ENCODE results near the gene TCF7. TPM values are rescaled to one million over a fixed set of nuclear protein-coding genes. Genes with fewer than 3 reads are reported as not detected.

The TCF7 gene
- polyA plus RNA-seq (2013, experiment 1 of 2): 24.2 TPM
- polyA plus RNA-seq (2013, experiment 2 of 2): 22.1 TPM

DNA sequence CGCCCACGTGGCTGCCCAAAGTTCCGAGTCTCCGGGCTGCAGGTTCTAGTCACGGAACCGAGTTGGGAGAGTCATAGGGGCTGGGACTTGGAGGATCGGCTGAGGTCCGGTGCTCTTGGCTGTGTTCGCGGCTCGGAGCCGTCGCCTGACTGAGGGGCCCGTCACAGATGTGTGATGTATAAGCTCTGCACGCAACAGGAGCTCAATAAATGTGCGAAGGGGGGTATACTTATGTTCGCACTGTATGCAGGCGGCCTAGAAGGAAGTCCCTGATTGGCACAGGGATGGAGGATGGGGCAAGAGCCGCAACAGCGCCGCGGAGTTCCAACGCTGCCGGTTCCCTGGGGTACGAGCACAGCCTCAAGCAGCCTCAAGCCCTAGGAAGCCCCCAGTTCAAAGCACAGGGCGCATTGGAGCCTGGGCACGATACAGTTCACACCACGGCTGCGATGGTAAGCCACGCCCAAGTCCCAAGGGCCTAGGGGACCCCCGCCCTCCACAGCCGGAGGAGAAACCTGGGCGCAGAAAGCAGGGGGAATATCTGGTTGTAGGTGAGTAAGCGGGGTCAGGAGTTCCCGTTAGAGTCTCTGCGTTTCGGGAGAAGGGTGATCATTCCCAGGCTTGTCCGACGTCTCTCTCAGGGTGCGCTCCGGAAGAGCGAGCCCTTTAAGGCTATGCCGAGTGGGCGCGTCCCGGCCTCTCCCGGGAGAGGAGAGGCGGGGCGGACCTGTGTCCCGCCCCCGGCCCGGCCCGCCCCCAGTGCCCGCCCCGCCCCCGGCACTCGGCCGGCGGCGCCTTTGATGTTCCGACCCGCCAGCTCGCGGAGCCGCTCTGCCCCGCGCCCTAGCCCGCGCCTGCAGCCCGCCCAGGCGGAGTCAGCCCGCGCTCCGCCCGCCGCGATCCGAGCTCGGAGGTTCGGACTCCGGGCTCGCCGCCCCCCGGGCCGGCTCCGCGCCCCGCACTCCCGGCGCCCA is at the start of gene TCF7:
TCF7 (plus strand) TSS at position 780 of the 974 bp plus-strand sequence. CDS start 226 bp downstream, outside the sequence.
- peaks cover 12% of the 10 kb centered on the region for H3K79me2 ChIP-seq (ENCODE audit: control insufficient read depth, insufficient read depth, low read length)
- H2BK5ac ChIP-seq (ENCODE audit: low read length): peak within 1 kb of the TSS; percentile 35
- peak within 1 kb of the TSS; percentile 90 for H3K56ac ChIP-seq (ENCODE audit: low read length)
- H3K4me3 ChIP-seq (ENCODE audit: low read length): peak within 1 kb of the TSS; percentile 64
- peaks cover 14% of the 10 kb centered on the region for H3K79me1 ChIP-seq (ENCODE audit: low read length)
- no peaks in the 10 kb centered on the region for H3K36me3 ChIP-seq (ENCODE audit: control insufficient read depth, insufficient read depth, low read length)
- no peak within 1 kb of the TSS for H2AK5ac ChIP-seq (ENCODE audit: low read length)
- peak within 1 kb of the TSS; percentile 93 for H3K18ac ChIP-seq (ENCODE audit: low read length)
- peak within 1 kb of the TSS; percentile 92 for H3K4me2 ChIP-seq (ENCODE audit: low read length)
- H3K27ac ChIP-seq (ENCODE audit: low read depth, low read length): peak within 1 kb of the TSS; percentile 61
- no peak within 1 kb of the TSS for H2BK15ac ChIP-seq (replicated peaks; ENCODE audit: low read depth)
- no peak within 1 kb of the TSS for H4K5ac ChIP-seq (ENCODE audit: low read length)
- H3K27me3 ChIP-seq (ENCODE audit: insufficient read depth, low read length, poor library complexity): no peaks in the 10 kb centered on the region
- peak within 1 kb of the TSS; percentile 86 for H3K9ac ChIP-seq (ENCODE audit: low read length)
- H3K4ac ChIP-seq (ENCODE audit: low read depth, low read length): peak within 1 kb of the TSS; percentile 64
- H3K23ac ChIP-seq (ENCODE audit: low read length): peak within 1 kb of the TSS; percentile 85
- no peak within 1 kb of the TSS for H2BK120ac ChIP-seq (ENCODE audit: low read depth, low read length)
- peak; percentile 94 for DNase-seq
- peaks cover 22% of the 10 kb centered on the region for H3K4me1 ChIP-seq (ENCODE audit: control insufficient read depth, low read depth, low read length)
- no peak within 1 kb of the TSS for H4K8ac ChIP-seq (ENCODE audit: low read depth, low read length)
- WGBS (ENCODE audit: extremely low coverage, insufficient coverage, low lambda C conversion rate): no CpG with 5 or more reads among the region's 90 CpGs

DNA sequence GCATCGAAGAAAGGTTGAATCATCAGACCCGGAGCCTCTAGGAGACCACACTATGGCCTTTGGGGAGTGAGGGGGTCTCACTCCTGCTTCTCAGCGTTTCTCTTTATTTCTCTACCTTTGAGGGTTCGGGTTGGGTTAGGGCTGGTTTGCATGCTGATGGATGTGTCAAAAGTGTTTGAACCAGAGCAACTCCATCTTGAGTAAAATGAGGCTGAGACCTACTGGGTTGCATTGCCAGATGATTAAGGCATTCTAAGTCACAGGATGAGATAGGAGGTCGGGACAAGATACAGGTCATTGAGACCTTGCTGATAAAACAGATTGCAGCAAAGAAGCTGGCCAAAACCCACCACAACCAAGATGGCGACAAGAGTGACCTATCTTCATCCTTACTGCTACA is 44.9 kb upstream of the TCF7 start:
- H3K79me1 ChIP-seq (ENCODE audit: low read length): no peaks in the 10 kb centered on the region

DNA sequence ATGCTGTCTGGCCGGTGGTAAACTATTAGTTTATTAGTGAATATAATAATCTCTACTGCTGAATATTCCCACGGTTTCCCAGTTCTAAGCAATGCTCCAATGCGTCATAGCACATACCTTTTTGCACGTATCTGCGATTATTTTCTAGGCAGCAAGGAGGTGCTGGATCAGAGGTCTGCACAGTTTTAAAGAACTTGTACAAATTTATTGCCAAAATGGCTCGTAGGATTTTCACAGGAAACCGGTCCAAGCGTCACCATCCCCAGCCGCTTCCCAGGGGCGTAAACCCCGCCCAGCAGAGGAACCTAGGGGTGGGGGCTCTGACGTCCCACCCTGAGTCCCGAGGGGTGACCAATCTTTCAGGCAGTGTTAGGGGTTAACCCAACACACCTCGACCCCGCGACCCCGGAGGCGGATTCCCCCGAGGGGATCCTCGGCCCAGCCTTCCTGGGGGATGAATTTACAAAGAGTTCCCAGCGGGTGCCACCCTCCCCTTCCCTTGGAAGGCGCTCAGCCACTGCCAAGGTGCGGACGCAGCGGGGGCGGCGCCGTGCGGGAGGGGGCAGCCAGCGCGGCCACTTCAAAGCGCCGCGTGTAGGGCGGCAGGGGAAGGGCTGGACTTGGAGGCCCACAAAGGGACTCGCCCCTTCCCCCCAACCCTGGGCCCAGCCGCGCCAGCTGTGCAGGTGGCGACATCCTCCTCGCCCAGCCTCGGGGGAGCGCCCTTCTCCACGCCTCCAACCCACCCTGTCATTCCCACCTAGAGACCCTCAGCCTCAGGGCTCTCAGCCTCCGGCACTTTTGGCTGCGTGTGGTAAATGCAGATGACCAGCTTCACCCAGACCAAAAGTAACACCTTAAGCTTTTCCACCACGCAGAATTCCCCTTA is 43.5 kb upstream of the TCF7 start:
- no peak overlapping the region for H4K8ac ChIP-seq (ENCODE audit: low read depth, low read length)
- no CpG with 5 or more reads among the region's 46 CpGs for WGBS (ENCODE audit: extremely low coverage, insufficient coverage, low lambda C conversion rate)
- no peak overlapping the region for H2AK5ac ChIP-seq (ENCODE audit: low read length)
- H3K18ac ChIP-seq (ENCODE audit: low read length): no peak overlapping the region
- H3K9ac ChIP-seq (ENCODE audit: low read length): peak overlapping the region; percentile 54
- peak overlapping the region; percentile 80 for H3K56ac ChIP-seq (ENCODE audit: low read length)
- no peak overlapping the region for H3K4ac ChIP-seq (ENCODE audit: low read depth, low read length)
- peak; percentile 85 for DNase-seq
- no peak overlapping the region for H4K5ac ChIP-seq (ENCODE audit: low read length)
- no peak overlapping the region for H2BK5ac ChIP-seq (ENCODE audit: low read length)
- no peaks in the 10 kb centered on the region for H3K36me3 ChIP-seq (ENCODE audit: control insufficient read depth, insufficient read depth, low read length)
- no peak overlapping the region for H2BK120ac ChIP-seq (ENCODE audit: low read depth, low read length)
- H3K79me2 ChIP-seq (ENCODE audit: control insufficient read depth, insufficient read depth, low read length): no peaks in the 10 kb centered on the region
- no peak overlapping the region for H3K27ac ChIP-seq (ENCODE audit: low read depth, low read length)
- no peak overlapping the region for H2BK15ac ChIP-seq (replicated peaks; ENCODE audit: low read depth)
- H3K4me3 ChIP-seq (ENCODE audit: low read length): peak overlapping the region; percentile 4
- H3K23ac ChIP-seq (ENCODE audit: low read length): no peak overlapping the region
- no peaks in the 10 kb centered on the region for H3K27me3 ChIP-seq (ENCODE audit: insufficient read depth, low read length, poor library complexity)
- no peaks in the 10 kb centered on the region for H3K79me1 ChIP-seq (ENCODE audit: low read length)
- H3K4me2 ChIP-seq (ENCODE audit: low read length): peak overlapping the region; percentile 43
- peaks cover 10% of the 10 kb centered on the region for H3K4me1 ChIP-seq (ENCODE audit: control insufficient read depth, low read depth, low read length)

More for the DNA sequence above, 44.9 kb upstream of the TCF7 start:
- Histone ChIP-seq H3K18ac (ENCODE audit: low read length) (no peak overlapping the region), H3K4me1 (ENCODE audit: control insufficient read depth, low read depth, low read length) (peaks cover 10% of the 10 kb centered on the region), H3K79me2 (ENCODE audit: control insufficient read depth, insufficient read depth, low read length) (no peaks in the 10 kb centered on the region), H3K36me3 (ENCODE audit: control insufficient read depth, insufficient read depth, low read length) (no peaks in the 10 kb centered on the region), H3K4ac (ENCODE audit: low read depth, low read length) (no peak overlapping the region), H4K8ac (ENCODE audit: low read depth, low read length) (no peak overlapping the region), H2BK120ac (ENCODE audit: low read depth, low read length) (no peak overlapping the region), H4K5ac (ENCODE audit: low read length) (no peak overlapping the region), H3K27me3 (ENCODE audit: insufficient read depth, low read length, poor library complexity) (no peaks in the 10 kb centered on the region), H2BK15ac (replicated peaks; ENCODE audit: low read depth) (no peak overlapping the region), H3K27ac (ENCODE audit: low read depth, low read length) (no peak overlapping the region), H3K4me2 (ENCODE audit: low read length) (no peak overlapping the region), H2AK5ac (ENCODE audit: low read length) (no peak overlapping the region), H3K56ac (ENCODE audit: low read length) (no peak overlapping the region), H3K9ac (ENCODE audit: low read length) (no peak overlapping the region), H3K23ac (ENCODE audit: low read length) (no peak overlapping the region), H3K4me3 (ENCODE audit: low read length) (no peak overlapping the region), H2BK5ac (ENCODE audit: low read length) (no peak overlapping the region)
- DNase-seq: peak; percentile 39
- no CpG with 5 or more reads among the region's 6 CpGs for WGBS (ENCODE audit: extremely low coverage, insufficient coverage, low lambda C conversion rate)

DNA sequence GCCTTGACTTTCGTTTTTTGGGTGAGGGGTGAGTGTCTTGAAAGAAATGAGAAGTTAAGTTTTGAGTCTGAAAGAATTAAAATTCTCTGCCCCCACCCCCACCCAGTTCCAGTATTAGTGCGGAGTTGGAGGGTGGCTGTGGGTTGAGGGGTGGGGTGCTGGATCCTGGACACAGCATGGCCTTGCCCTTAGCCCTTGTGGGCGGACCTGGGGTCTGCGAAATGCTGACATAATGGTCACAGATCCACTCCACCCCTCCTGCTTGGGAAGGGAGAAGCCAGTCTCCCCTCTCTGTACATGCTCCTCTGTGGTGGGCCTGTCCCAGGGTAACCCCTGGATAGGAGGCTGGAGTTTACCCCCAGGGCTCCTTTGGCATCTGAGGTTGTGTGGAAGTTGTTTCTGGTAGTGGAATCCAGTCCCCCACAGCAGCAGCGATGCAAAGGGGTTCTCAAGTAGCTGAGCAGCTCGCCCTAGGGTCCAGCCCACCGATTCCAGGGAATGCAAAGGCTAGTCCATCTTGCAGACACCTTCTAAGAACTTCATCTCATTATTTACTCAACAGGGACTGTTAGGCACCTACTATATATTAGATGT is 42.8 kb upstream of the TCF7 start:
- no peaks in the 10 kb centered on the region for H3K79me1 ChIP-seq (ENCODE audit: low read length)
- H3K27ac ChIP-seq (ENCODE audit: low read depth, low read length): no peak overlapping the region
- H3K36me3 ChIP-seq (ENCODE audit: control insufficient read depth, insufficient read depth, low read length): no peaks in the 10 kb centered on the region
- WGBS (ENCODE audit: extremely low coverage, insufficient coverage, low lambda C conversion rate): no CpG with 5 or more reads among the region's 7 CpGs
- H3K9ac ChIP-seq (ENCODE audit: low read length): peak overlapping the region; percentile 8
- no peak overlapping the region for H3K4ac ChIP-seq (ENCODE audit: low read depth, low read length)
- no peak overlapping the region for H3K4me3 ChIP-seq (ENCODE audit: low read length)
- no peak overlapping the region for H3K23ac ChIP-seq (ENCODE audit: low read length)
- no peak overlapping the region for H3K18ac ChIP-seq (ENCODE audit: low read length)
- no peak overlapping the region for H4K8ac ChIP-seq (ENCODE audit: low read depth, low read length)
- peaks cover 10% of the 10 kb centered on the region for H3K4me1 ChIP-seq (ENCODE audit: control insufficient read depth, low read depth, low read length)
- H4K5ac ChIP-seq (ENCODE audit: low read length): no peak overlapping the region
- H3K79me2 ChIP-seq (ENCODE audit: control insufficient read depth, insufficient read depth, low read length): no peaks in the 10 kb centered on the region
- peak; percentile 26 for DNase-seq
- no peak overlapping the region for H2BK15ac ChIP-seq (replicated peaks; ENCODE audit: low read depth)
- peak overlapping the region; percentile 43 for H3K4me2 ChIP-seq (ENCODE audit: low read length)
- no peak overlapping the region for H2AK5ac ChIP-seq (ENCODE audit: low read length)
- H2BK120ac ChIP-seq (ENCODE audit: low read depth, low read length): no peak overlapping the region
- peak overlapping the region; percentile 15 for H2BK5ac ChIP-seq (ENCODE audit: low read length)
- H3K27me3 ChIP-seq (ENCODE audit: insufficient read depth, low read length, poor library complexity): no peaks in the 10 kb centered on the region
- peak overlapping the region; percentile 80 for H3K56ac ChIP-seq (ENCODE audit: low read length)

DNA sequence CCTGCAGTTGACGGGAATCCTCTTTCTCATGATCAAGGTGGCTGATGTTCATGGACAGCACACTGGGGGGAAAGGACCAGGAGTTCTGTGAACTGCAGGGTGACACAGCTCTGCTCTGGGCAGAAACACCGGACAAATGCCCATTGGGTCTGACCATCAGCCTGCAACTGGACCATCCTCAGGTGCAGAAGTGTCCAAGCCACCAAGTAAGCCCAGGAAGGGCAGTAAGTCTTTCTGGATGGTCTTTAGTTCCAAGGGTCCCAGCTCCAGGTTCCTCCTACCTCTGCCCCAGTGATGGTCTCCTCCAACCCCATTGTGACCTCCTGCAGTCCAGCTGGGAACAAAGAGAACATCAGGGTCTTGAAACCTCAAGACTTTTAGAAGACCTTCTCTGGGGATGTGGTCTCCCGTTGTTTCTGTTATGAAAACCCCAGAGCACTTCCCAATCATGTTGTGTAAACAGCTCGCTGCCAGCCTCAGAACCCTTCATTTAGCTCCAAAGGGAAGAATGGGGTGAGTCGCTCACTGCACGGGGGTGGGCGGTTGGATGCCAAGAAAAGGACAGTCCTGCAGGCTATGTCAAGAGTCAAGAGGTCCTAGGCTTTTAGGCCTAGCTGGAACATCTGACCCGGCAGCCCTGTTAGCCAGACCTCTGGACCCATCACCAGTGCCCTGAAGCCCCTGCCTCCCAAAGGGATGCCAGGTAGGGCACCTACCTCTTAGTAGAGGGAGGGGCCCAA is 41.8 kb upstream of the TCF7 start:
- no peak overlapping the region for H3K4me3 ChIP-seq (ENCODE audit: low read length)
- H3K27me3 ChIP-seq (ENCODE audit: insufficient read depth, low read length, poor library complexity): no peaks in the 10 kb centered on the region
- peaks cover 10% of the 10 kb centered on the region for H3K4me1 ChIP-seq (ENCODE audit: control insufficient read depth, low read depth, low read length)
- H3K79me2 ChIP-seq (ENCODE audit: control insufficient read depth, insufficient read depth, low read length): no peaks in the 10 kb centered on the region
- DNase-seq: no peak
- no peaks in the 10 kb centered on the region for H3K36me3 ChIP-seq (ENCODE audit: control insufficient read depth, insufficient read depth, low read length)
- peak overlapping the region; percentile 32 for H2AK5ac ChIP-seq (ENCODE audit: low read length)
- H3K27ac ChIP-seq (ENCODE audit: low read depth, low read length): no peak overlapping the region
- no peak overlapping the region for H2BK120ac ChIP-seq (ENCODE audit: low read depth, low read length)
- no peak overlapping the region for H4K8ac ChIP-seq (ENCODE audit: low read depth, low read length)
- no peak overlapping the region for H2BK15ac ChIP-seq (replicated peaks; ENCODE audit: low read depth)
- H2BK5ac ChIP-seq (ENCODE audit: low read length): no peak overlapping the region
- H3K18ac ChIP-seq (ENCODE audit: low read length): no peak overlapping the region
- no peak overlapping the region for H3K23ac ChIP-seq (ENCODE audit: low read length)
- H3K4ac ChIP-seq (ENCODE audit: low read depth, low read length): no peak overlapping the region
- no peak overlapping the region for H3K56ac ChIP-seq (ENCODE audit: low read length)
- WGBS (ENCODE audit: extremely low coverage, insufficient coverage, low lambda C conversion rate): no CpG with 5 or more reads among the region's 8 CpGs
- no peak overlapping the region for H3K9ac ChIP-seq (ENCODE audit: low read length)
- no peaks in the 10 kb centered on the region for H3K79me1 ChIP-seq (ENCODE audit: low read length)
- H4K5ac ChIP-seq (ENCODE audit: low read length): no peak overlapping the region
- no peak overlapping the region for H3K4me2 ChIP-seq (ENCODE audit: low read length)
